GM12872 (cell line): ENCODE results near the gene SEC61A1.

ENCODE experiments used
- TF ChIP-seq, protein P1 (sequence below): IDR thresholded peaks from 3 replicates; pipeline ENCODE4 v1.5.1; 2011; ENCODE audit warnings: low read depth, mild to moderate bottlenecking, low read length, moderate library complexity; ENCODE audit not compliant: insufficient read depth

SEC61A1 gene

DNA sequence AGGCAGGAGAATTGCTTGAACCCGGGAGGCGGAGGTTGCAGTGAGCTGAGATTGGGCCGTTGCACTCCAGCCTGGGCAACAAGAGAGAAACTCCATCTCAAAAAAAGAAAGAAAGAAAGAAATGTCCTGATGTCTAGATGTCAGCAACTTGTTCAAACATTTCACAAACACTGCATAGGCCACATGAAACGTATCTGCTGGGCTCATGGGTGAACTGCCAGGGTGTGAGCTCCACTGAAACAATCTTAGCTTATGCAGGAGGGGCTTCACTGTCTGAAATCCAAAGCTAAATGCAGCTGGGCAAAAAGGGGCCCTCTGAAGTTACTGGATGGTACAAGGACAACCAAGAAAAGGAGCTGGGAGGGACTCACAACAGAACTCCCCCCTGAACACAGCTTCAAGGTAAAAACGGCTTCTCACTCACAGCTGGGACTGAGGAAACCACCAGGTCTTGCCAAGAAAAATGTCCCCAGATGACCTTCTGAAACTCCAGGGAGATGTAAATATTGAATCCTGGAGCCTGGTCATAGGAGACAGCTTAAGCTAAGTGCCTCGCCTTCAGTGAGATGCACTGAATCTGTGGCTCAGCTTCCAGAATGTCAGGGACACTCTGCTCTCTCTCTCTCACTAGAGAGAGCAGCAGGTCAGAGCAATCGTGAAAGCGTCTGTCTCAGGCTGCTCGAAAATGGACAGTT is 31.9 kb downstream of the SEC61A1 start:
- TF ChIP-seq, protein P1, sequence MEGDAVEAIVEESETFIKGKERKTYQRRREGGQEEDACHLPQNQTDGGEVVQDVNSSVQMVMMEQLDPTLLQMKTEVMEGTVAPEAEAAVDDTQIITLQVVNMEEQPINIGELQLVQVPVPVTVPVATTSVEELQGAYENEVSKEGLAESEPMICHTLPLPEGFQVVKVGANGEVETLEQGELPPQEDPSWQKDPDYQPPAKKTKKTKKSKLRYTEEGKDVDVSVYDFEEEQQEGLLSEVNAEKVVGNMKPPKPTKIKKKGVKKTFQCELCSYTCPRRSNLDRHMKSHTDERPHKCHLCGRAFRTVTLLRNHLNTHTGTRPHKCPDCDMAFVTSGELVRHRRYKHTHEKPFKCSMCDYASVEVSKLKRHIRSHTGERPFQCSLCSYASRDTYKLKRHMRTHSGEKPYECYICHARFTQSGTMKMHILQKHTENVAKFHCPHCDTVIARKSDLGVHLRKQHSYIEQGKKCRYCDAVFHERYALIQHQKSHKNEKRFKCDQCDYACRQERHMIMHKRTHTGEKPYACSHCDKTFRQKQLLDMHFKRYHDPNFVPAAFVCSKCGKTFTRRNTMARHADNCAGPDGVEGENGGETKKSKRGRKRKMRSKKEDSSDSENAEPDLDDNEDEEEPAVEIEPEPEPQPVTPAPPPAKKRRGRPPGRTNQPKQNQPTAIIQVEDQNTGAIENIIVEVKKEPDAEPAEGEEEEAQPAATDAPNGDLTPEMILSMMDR, result no peak

DNA sequence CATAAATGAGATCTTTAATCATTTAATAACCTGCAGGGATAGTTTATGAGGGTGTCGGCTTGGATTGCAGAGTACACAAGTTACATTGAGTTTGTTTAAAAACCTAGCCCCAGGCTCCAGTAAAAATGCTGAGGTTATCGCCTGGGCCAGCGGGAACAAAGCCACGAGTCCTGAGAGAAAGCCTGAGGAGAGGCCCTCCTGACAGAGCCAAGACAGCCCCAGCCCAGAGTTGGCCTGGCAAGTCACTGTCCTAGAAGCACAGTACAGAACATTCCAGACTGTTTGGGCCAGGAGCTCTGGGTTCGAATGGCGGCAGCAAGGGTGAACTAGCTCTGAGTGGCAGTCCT is 32.4 kb downstream of the SEC61A1 start:
- TF ChIP-seq, protein P1, result no peak

DNA sequence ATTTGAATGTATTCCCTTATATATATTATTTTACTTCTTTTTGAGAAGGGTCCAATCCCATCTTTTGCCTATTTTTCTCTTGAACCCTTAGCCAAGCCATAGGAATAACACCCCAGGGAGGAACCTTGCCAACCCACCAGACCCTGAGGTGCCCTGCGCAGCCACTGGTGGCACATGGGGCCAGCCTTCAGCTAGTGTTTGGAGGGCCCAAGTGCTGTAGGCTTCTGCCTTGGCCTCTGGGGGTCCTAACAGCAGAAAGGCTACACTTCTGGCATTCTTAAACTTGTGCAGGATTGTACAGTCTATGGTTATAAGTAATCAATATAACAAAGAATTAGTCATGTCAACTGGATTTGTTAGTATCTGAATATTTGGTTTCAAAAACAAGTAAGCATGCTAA is 36.9 kb downstream of the SEC61A1 start:
- TF ChIP-seq, protein P1, result no peak

DNA sequence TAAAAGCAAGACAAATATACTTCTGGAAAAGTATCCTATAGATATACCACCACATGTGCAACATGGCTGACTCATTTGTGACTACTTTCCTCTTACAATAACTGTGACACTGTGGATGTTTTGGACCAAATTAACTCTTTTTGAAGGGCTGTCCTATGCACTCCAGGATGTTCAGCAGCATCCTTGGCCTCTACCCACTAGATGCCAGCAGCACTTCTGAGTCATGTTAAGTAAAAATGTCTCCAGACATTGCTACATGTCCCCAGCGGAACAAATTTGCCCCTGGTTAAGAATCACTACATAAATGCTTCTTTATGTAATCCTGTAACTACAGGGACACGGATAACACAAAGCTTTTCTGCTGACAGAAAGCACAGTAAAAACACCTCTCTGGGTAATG is 39.3 kb downstream of the SEC61A1 start:
- TF ChIP-seq, protein P1, result no peak

DNA sequence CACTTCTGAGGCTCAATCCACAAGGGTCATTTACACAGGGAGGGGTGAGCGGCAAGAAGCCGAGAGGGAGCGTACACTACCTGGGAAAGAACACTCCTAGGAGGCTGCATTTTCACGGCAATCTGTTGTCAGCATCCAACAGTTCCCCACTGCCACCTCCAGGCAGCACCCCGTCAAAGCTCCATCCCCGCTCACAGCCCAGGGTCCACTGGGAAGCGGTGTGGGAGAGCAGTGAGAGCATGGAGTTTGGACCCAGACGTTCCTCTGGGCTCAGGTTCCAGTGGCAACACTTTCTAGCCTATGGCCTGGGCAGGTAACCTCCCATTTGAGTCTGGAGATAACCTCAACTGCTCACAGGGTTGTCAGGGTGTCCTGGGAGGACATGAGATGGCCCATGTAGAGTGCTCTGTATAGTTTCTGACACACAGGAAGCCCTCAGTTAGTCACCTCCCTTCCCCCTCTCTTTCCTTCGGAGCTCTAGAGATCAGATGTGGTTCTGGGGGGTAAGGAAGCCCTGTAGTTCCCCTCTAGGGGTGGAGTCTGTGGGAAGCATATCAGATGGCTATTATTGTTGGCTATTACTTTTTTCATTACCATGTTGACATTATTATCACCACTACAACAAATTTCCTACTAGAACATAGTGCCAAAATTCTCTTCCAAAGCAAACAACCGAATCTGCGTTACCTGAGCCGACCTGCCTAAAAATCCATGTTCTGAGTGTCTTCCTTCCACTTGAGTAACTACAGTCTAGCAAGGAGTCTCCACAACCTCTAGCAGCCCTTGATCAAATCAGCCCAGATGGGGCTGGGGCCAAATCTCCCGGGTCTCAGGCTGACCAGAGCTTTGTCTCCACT is 42.3 kb downstream of the SEC61A1 start:
- TF ChIP-seq, protein P1, result no peak

DNA sequence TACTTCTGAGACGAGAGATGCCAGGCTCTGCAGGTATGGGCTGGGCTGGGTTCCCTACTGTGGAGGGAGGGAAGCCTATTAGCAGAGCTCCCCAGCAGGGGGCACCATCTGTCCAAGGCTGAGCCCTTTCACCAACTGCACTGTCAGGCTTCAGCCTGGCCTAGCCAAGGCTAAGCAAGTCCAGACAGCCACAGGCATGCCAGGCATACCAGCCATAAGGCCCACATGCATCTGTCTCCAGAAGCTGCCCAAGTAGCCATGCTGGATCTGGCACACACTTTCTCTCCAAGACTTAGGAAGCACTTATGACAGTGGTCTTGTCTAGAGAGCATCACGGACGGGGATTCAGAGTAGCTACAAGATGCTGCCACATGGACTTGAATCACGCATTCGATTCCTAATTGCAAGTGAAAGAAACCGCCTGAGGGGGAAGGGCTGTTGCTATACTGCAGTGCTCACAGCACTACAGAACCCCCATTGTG is 43.0 kb downstream of the SEC61A1 start:
- TF ChIP-seq, protein P1, result peak; percentile 95

DNA sequence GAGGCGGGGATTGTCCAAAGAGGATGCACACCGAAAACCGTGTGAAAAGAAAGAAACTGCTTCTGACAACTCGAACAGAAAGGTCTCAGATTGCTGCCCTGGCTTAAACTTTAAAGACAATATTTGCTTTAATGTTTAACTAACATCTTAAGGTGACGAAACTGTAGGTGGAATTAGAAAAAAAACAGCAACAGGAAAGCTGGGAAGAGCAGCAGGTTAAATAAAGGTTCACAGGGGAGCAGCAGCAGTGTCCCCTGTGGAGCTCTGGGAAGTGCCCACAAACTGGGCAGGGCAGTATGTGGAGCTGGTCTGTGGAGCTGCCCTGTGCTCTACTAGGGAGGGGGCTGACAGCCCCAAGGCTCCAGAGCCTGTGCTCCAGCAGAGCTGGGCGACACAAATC is 46.0 kb downstream of the SEC61A1 start:
- TF ChIP-seq, protein P1, result no peak
